HUES48 (cell line): ENCODE measurements around the gene TBC1D16.

ENCODE experiments used
- H3K27ac ChIP-seq: one replicate; pipeline ENCODE4 v1.7.0; 2013; ENCODE audit warnings: low read depth, low read length, inconsistent platforms
- H3K27me3 ChIP-seq: 2 replicates; pipeline ENCODE4 v1.6.1; 2013; ENCODE audit warnings: mild to moderate bottlenecking, low read length; ENCODE audit not compliant: control insufficient read depth, insufficient read depth
- H3K36me3 ChIP-seq: 2 replicates; pipeline ENCODE4 v1.6.1; 2013; ENCODE audit warnings: low read length; ENCODE audit not compliant: control insufficient read depth, insufficient read depth
- H3K4me1 ChIP-seq: 2 replicates; pipeline ENCODE4 v1.6.1; 2013; ENCODE audit warnings: mild to moderate bottlenecking, low read length; ENCODE audit not compliant: control insufficient read depth, insufficient read depth
- H3K4me3 ChIP-seq: 2 replicates; pipeline ENCODE4 v1.5.1; 2013; ENCODE audit warnings: mild to moderate bottlenecking, low read depth, low read length
- H3K9ac ChIP-seq: 2 replicates; pipeline ENCODE4 v1.6.1; 2013; ENCODE audit warnings: mild to moderate bottlenecking, low read depth, low read length, moderate library complexity
- H3K9me3 ChIP-seq: 2 replicates; pipeline ENCODE4 v1.6.1; 2013; ENCODE audit warnings: low read length; ENCODE audit not compliant: control insufficient read depth, insufficient read depth

The TBC1D16 gene

GRCh38 chr17:79990704-79991103 is 45.0 kb downstream of the TBC1D16 start:
- Histone ChIP-seq H3K4me1 (peaks cover 43% of the 10 kb centered on the region), H3K27ac (no peak overlapping the region), H3K4me3 (no peak overlapping the region), H3K36me3 (no peaks in the 10 kb centered on the region), H3K9me3 (no peaks in the 10 kb centered on the region), H3K9ac (no peak overlapping the region), H3K27me3 (no peaks in the 10 kb centered on the region)

GRCh38 chr17:79990051-79990592 is 45.5 kb downstream of the TBC1D16 start:
- no peak overlapping the region for H3K4me3 ChIP-seq
- no peaks in the 10 kb centered on the region for H3K9me3 ChIP-seq
- no peaks in the 10 kb centered on the region for H3K27me3 ChIP-seq
- H3K27ac ChIP-seq = no peak overlapping the region
- peaks cover 43% of the 10 kb centered on the region for H3K4me1 ChIP-seq
- H3K9ac ChIP-seq = no peak overlapping the region
- H3K36me3 ChIP-seq = no peaks in the 10 kb centered on the region

DNA sequence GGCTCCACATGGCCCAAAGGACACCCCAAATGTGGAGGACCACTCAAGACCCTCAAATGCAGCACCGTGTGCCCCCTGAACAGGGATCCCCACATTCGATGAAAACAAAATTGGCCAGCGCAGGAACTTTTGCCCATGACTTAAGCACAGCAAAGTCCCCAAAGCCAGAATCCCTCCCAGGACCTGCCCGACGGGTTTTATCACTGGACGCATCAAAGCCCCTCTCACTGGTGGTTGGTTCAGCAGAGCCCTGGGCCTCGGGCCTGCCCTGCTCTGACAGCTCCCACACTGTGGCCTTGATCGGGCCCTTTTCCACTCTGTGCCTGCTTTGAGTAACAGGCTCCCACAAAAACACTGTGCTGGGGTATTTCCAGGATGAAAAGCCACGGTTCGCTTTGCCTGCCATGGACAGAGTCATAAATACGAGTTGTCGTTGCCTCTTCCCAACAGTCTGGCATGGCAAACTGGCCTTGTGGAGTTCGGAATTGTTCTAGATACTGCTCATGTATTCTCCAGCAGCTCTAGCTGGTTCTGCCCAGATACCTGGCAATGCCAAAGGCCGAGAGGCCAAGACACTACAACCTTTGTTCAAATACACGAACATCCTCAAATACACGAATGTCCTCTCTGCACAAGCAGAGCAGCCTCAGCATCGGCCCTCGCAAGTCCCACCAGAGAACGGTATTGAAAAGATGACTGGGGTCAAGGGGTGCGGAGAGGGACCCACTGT is 46.4 kb downstream of the TBC1D16 start:
- H3K27ac ChIP-seq = no peak overlapping the region
- no peaks in the 10 kb centered on the region for H3K36me3 ChIP-seq
- H3K9ac ChIP-seq = no peak overlapping the region

DNA sequence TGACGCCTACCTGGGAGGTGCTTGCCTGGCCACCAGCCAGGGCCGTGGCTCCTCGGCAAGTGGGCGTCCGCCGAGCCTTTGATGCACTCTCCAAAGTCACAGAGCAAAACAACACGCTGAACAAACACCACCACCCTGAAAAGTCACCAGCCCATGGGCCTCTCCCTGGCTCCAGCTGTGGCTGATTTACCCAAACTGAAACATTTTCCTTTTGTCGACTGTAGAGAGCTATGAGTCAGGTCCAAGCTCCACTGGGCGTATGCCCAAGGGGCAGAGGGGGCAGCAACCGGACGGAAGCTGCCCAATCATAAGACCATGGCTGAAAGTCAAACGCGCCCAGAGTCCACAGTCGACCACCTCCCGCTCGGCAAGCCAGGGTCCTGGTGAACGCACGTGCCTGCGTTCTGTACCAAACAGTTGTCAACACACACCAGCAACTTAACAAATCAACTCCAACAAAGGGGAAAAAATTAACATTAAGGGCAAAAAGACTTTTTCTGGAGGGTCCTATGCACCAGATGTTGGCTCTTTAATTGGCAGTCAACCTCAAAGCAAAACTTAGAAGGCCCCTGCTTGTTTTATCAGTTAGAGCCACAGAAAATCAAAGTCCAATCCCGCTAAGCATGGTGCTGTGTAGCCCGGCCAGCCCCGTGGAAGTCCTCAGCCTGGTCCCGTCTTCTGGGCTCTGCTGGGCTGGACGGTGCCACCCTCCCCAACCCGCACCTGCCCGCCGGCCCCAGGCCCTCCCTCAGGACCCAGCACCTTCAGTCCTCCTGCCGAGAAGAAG is 47.3 kb downstream of the TBC1D16 start:
- H3K27me3 ChIP-seq = no peaks in the 10 kb centered on the region
- no peak overlapping the region for H3K4me3 ChIP-seq
- H3K27ac ChIP-seq = no peak overlapping the region
- H3K9ac ChIP-seq = no peak overlapping the region
- no peaks in the 10 kb centered on the region for H3K9me3 ChIP-seq
- peaks cover 34% of the 10 kb centered on the region for H3K4me1 ChIP-seq
- H3K36me3 ChIP-seq = no peaks in the 10 kb centered on the region

More for the DNA sequence above, 46.4 kb downstream of the TBC1D16 start:
- H3K4me1 ChIP-seq = peaks cover 43% of the 10 kb centered on the region
- no peaks in the 10 kb centered on the region for H3K27me3 ChIP-seq
- H3K4me3 ChIP-seq = no peak overlapping the region
- H3K9me3 ChIP-seq = no peaks in the 10 kb centered on the region

- H3K9ac ChIP-seq = no peak overlapping the region
These were observed 47.8 kb downstream of the TBC1D16 start for GRCh38 chr17:79987935-79988184.

DNA sequence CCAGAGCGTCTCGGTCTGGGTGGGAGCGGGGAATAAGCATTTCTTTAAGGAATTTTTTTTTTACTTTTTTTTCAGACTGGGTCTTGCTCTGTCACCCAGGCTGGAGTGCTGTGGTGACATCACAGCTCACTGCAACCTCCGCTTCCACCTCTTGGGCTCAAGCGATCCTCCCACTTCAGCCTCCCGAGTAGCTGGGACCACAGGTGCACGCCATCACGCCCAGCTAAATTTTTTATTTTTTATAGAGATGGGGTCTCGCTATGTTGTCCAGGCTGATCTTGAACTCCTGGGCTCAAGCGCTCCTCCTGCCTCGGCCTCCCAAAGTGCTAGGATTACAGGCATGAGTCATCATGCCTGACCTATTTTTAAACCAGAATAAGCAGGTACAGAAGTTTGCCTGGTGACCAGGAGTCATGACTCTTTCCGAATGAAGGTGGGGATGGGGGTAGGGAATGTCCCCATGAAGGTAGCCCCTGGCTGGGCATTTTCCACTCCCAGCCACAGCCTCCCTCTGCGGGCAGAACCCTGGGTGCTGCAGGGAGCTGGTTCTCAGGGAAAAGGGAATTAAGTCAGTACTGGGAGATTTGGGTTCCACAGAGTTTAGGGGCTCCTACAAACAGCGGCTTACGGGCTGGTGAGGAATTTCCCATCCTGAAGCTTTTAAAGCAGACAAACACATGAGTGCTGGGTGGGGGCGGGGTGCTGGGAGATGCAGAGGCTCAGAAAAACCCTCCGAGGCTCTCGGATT is 48.3 kb downstream of the TBC1D16 start:
- no peak overlapping the region for H3K27ac ChIP-seq
- no peaks in the 10 kb centered on the region for H3K36me3 ChIP-seq
- H3K9me3 ChIP-seq = no peaks in the 10 kb centered on the region
- H3K4me3 ChIP-seq = no peak overlapping the region
- H3K9ac ChIP-seq = no peak overlapping the region
- H3K4me1 ChIP-seq = peaks cover 25% of the 10 kb centered on the region
- H3K27me3 ChIP-seq = no peaks in the 10 kb centered on the region

More at GRCh38 chr17:79987935-79988184, 47.8 kb downstream of the TBC1D16 start:
- H3K27me3 ChIP-seq = no peaks in the 10 kb centered on the region
- H3K36me3 ChIP-seq = no peaks in the 10 kb centered on the region
- no peak overlapping the region for H3K27ac ChIP-seq
- H3K4me1 ChIP-seq = peaks cover 30% of the 10 kb centered on the region
- no peak overlapping the region for H3K4me3 ChIP-seq
- H3K9me3 ChIP-seq = no peaks in the 10 kb centered on the region

GRCh38 chr17:79986411-79987186 is 49.1 kb downstream of the TBC1D16 start:
- no peak overlapping the region for H3K27ac ChIP-seq

GRCh38 chr17:79985943-79986391 is 49.7 kb downstream of the TBC1D16 start:
- H3K4me3 ChIP-seq = no peak overlapping the region

More at GRCh38 chr17:79986411-79987186, 49.1 kb downstream of the TBC1D16 start:
- no peaks in the 10 kb centered on the region for H3K36me3 ChIP-seq
- H3K9ac ChIP-seq = no peak overlapping the region
- no peak overlapping the region for H3K4me3 ChIP-seq
- no peaks in the 10 kb centered on the region for H3K9me3 ChIP-seq
- peaks cover 20% of the 10 kb centered on the region for H3K4me1 ChIP-seq
- no peaks in the 10 kb centered on the region for H3K27me3 ChIP-seq

DNA sequence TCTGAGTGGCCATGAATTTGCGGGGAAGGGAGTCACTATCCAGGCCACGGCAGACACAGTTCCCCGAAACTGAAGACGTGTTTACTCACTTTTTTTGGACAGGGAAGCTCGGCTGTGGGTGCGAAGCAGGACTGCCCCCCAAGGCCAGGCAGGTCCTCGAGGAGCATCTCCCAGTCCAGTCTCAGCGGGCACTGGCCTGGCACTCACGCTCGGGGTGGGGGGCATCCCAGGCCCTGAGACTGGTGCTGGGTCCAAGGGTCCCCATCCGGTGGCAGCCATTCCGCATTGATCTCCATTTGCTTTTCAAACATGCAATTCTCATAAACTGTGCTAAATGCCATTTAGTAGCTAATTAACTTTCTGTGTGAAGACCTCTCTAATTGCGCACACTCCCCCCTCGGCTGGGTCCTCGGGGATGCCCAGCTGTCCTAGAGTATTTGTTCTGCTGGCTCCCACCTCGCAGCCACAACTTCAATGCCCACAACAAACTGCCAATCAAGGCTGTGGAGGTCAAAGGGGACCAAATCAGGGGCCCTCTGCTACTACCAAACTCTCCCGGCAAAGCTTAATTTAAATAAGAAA is 50.2 kb downstream of the TBC1D16 start:
- H3K27ac ChIP-seq = no peak overlapping the region
- H3K9ac ChIP-seq = no peak overlapping the region
- no peak overlapping the region for H3K4me3 ChIP-seq
- H3K27me3 ChIP-seq = no peaks in the 10 kb centered on the region
- H3K36me3 ChIP-seq = no peaks in the 10 kb centered on the region
- H3K9me3 ChIP-seq = no peaks in the 10 kb centered on the region
- H3K4me1 ChIP-seq = peaks cover 16% of the 10 kb centered on the region

More at GRCh38 chr17:79985943-79986391, 49.7 kb downstream of the TBC1D16 start:
- Histone ChIP-seq H3K9me3 (no peaks in the 10 kb centered on the region), H3K36me3 (no peaks in the 10 kb centered on the region), H3K9ac (no peak overlapping the region), H3K27ac (no peak overlapping the region), H3K27me3 (no peaks in the 10 kb centered on the region), H3K4me1 (peaks cover 16% of the 10 kb centered on the region)

DNA sequence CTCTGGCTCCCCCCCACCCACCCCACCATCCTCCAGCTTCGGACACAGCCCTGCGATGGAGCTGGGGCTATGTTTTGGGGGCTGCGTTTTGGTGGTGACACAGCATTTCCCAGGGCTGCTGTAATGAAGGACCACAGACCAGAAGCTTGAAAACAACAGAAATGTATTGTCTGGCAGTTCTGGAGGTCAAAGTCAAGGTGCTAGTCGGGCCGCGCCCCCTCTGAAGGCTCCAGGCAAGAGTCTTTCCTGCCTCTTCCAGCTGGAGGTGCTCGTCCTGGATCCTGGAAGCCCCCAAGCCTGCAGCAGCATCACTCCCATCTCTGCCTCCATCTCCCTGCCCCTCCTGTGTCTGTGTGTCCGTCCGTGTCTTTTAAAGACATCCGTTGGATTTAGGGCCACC is 50.8 kb downstream of the TBC1D16 start:
- H3K4me1 ChIP-seq = peaks cover 16% of the 10 kb centered on the region
- H3K36me3 ChIP-seq = no peaks in the 10 kb centered on the region
- no peaks in the 10 kb centered on the region for H3K27me3 ChIP-seq
- H3K9me3 ChIP-seq = no peaks in the 10 kb centered on the region
- H3K4me3 ChIP-seq = no peak overlapping the region
- H3K9ac ChIP-seq = no peak overlapping the region
- H3K27ac ChIP-seq = no peak overlapping the region
